Measurements from ENCODE around the gene SGCD.

The SGCD gene

DNA sequence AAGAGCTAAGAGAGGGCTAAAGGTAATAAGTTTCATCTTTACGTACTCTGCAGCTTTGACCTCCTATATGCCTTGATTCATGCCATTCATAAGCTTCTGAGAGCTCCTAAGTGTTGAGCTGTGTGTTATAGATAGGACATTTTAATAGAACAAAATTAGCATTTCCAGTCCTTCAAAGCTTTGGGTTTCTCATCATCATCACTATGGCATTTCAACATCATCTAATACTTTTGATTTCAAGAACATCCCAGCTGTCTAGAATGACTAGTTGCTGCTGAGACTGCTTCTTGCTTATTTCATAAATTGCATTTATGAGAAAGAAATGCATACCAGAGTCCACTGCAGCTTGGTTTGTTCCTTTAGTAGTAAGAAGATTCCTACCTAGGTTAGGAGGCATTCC is 201.7 kb downstream of the SGCD start:
- TF ChIP-seq, protein P1, sequence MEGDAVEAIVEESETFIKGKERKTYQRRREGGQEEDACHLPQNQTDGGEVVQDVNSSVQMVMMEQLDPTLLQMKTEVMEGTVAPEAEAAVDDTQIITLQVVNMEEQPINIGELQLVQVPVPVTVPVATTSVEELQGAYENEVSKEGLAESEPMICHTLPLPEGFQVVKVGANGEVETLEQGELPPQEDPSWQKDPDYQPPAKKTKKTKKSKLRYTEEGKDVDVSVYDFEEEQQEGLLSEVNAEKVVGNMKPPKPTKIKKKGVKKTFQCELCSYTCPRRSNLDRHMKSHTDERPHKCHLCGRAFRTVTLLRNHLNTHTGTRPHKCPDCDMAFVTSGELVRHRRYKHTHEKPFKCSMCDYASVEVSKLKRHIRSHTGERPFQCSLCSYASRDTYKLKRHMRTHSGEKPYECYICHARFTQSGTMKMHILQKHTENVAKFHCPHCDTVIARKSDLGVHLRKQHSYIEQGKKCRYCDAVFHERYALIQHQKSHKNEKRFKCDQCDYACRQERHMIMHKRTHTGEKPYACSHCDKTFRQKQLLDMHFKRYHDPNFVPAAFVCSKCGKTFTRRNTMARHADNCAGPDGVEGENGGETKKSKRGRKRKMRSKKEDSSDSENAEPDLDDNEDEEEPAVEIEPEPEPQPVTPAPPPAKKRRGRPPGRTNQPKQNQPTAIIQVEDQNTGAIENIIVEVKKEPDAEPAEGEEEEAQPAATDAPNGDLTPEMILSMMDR (IDR thresholded peaks at IDR 0.05; ENCODE audit: insufficient read depth, low read depth, low read length, missing control alignments) = no peak
- no peak for DNase-seq (ENCODE audit: low read depth)
- H3K4me3 ChIP-seq (ENCODE audit: low read length) = no peak overlapping the region

DNA sequence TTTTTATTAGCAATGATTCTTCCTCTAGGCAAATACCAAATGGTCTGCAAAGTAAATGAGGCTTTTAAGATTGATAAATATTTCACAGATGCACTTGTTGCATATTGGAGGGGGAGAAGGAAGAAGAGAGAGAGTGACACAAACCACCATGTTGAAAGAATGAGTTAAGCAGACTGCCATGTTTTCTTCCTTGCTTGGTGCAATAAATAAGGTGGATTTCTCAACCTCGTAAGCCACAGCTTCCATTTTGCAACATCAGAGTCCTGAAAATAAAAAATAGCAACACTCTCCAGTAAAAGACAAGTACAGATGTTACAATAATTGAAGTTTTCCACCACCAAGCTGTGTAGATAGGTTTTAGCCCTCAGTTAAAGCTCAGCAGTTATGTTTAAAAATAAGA is 202.9 kb downstream of the SGCD start:
- TF ChIP-seq, protein P1 (IDR thresholded peaks at IDR 0.05; ENCODE audit: insufficient read depth, low read depth, low read length, missing control alignments) = no peak
- no peak overlapping the region for H3K4me3 ChIP-seq (ENCODE audit: low read length)
- DNase-seq (ENCODE audit: low read depth) = no peak

DNA sequence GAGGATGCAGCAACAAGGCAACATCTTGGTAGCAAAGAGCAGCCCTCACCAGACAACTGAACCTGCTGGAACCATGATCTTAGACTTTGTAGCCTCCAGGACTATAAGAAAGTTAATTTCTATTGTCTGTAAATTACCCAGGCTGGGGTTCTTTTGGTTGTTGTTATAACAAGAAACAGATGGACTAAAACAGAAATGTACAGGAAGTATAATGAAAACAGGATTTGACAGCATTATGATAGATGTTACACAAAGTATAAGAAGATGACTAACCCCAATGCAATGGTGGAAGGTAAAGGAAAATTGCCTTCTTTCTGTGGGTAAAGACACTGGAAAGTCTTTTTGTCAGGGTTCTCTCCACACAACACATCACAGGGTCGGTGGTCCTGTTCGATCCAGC is 204.2 kb downstream of the SGCD start:
- DNase-seq (ENCODE audit: low read depth) = no peak
- no peak overlapping the region for H3K4me3 ChIP-seq (ENCODE audit: low read length)
- TF ChIP-seq, protein P1 (IDR thresholded peaks at IDR 0.05; ENCODE audit: insufficient read depth, low read depth, low read length, missing control alignments) = no peak

DNA sequence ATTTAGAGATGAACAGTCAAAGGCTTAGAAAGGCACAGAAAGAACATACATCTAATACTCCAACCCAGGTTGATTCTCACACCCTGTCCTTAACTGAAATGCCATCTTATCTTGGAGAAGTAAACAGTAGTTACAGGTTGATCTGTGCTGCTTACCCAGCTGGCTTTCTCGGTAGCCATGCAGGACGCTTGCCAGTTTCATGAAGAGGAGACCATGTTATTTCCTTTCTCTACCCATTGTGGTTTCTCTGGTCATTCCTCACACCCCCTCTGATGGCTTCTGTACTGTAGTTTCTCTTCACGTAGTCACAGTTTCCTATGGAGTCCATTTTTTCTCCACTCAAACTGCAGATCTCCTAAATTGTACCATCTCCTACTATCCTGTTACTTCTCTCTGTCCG is 206.0 kb downstream of the SGCD start:
- TF ChIP-seq, protein P1 (IDR thresholded peaks at IDR 0.05; ENCODE audit: insufficient read depth, low read depth, low read length, missing control alignments) = no peak
- no peak for DNase-seq (ENCODE audit: low read depth)
- no peak overlapping the region for H3K4me3 ChIP-seq (ENCODE audit: low read length)

DNA sequence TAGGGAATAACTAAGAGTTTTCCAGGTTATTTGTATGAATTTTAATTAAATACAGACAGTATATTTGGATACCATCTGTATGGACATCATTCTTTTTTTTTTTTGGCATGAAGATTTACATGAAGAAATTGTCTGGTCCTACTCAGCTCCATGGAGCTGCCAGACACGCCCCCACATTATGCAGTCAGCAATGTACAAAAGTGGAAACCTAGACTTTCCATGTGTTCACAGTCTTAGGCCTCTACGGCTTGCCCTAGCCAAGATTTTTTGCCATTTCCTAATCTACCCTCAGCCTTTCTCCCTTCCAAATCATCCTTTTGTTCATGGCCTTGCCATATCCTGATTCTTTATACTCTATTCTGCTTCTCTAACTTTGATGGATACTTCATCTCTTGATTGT is 207.1 kb downstream of the SGCD start:
- TF ChIP-seq, protein P1 (IDR thresholded peaks at IDR 0.05; ENCODE audit: insufficient read depth, low read depth, low read length, missing control alignments) = no peak
- no peak overlapping the region for H3K4me3 ChIP-seq (ENCODE audit: low read length)
- DNase-seq (ENCODE audit: low read depth) = no peak

DNA sequence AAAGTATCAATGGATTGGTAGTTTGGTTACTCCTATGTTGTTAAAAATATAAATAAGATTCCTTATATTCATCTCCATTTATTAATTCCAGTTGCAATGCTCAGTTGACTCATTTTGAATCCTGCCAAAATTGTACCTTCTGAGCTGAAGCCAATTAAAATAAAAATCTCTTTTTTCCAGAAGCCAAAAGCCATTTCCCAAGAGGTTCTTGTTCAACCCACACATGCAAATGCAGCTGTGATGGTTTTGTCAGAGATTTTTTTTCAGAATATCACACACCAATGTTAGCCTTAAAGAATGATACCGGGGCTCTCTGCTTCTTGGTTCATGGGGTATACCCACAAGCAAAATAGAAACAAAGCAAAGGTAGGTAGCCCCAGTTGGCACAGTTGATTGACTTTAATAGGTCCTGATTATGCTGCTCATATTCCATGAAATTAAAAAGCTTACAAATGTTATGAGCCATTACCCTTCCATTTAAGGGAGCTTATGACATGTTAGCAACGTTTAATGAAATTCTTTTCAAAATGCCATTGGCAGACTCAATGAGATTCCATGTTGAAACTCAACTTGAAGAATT is 208.0 kb downstream of the SGCD start:
- TF ChIP-seq, protein P1 (IDR thresholded peaks at IDR 0.05; ENCODE audit: insufficient read depth, low read depth, low read length, missing control alignments) = no peak
- H3K4me3 ChIP-seq (ENCODE audit: low read length) = no peak overlapping the region
- DNase-seq (ENCODE audit: low read depth) = no peak

DNA sequence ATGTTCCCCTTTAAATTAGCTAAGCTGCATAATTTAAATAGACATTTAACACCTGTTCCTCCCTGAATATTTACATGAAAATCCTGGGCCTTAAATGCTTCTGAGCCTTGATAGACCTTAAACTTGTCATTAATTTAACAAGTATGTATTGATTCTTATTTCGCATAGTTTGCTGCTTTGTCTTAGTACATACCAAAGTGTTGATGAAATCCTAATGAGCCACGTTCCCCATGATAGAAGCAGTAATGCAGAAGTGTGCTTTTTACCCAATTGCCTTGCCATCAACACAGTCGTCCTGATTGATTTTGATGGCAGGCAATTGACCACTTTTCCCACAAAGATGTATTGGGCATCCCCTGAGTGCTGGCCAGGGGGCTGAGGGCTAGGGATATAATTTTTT is 213.5 kb downstream of the SGCD start:
- H3K4me3 ChIP-seq (ENCODE audit: low read length) = no peak overlapping the region
- TF ChIP-seq, protein P1 (IDR thresholded peaks at IDR 0.05; ENCODE audit: insufficient read depth, low read depth, low read length, missing control alignments) = no peak
- no peak for DNase-seq (ENCODE audit: low read depth)

All from epithelial cell of esophagus (primary cell).